Dermis microvascular lymphatic vessel endothelial cell (primary cell): ENCODE data around the gene FGGY. TPM values are rescaled to one million over a fixed set of nuclear protein-coding genes. Genes with fewer than 3 reads are reported as not detected.

Experiments
- DNase-seq, 2 donors: peaks; one replicate each; pipeline versions ENCODE4 v3.0.0 to v3.0.0-alpha.2; 2010; ENCODE audit warnings: low read depth in 2 of 2
- total RNA-seq: library from RNA; depleted of rRNA; stranded (reverse); fragments of >200 nt; gene quantifications from 2 replicates; pipeline ENCODE4 v1.2.1, GENCODE V29; 2014

FGGY gene
- total RNA-seq, 1 donor from 2014 or later = 8.5 TPM

DNA sequence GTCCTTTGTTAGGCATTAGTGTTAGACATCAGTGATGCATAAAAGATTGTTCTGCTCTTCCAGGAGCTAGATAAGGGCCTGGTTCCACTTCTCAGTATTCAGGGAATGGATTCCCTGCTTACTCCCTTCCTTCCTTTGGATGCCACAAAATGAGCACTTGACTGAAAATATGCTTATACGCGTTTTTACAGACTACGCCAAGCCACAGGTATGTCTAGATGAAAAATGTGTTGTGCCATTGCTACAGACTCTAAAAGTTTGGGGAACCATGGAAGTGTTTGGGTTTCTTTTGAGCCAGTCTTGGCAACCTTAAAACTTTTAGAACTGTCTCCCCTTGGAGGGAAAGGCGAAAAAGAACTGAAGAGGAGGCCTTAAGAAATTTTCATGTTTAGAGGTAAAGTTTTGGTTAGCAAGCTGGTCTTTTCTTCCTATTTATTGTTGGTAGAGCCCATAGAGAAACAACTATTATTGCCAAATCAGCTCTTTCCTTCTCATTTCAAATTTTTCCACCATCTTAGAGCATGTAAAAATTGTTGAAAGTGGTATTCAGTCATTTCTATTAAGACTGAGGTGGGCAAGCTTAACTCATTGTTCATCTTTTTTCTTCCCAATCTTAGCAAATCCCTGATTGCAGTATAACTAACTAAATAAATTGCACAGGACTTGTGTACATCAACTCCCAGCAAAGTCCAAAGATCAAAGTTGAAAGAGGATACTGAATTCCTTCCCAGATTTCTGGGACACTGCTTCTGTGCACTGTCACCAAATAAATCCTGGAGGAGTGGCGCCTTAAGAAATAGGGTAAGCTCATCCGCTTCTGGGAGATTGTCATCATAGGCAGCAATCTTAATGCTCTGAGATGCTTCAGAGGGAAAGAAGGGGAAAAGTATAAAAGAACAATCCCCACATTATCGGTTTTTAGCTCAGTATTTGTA, 18.9 kb downstream of the FGGY start:
- DNase-seq = no peak

DNA sequence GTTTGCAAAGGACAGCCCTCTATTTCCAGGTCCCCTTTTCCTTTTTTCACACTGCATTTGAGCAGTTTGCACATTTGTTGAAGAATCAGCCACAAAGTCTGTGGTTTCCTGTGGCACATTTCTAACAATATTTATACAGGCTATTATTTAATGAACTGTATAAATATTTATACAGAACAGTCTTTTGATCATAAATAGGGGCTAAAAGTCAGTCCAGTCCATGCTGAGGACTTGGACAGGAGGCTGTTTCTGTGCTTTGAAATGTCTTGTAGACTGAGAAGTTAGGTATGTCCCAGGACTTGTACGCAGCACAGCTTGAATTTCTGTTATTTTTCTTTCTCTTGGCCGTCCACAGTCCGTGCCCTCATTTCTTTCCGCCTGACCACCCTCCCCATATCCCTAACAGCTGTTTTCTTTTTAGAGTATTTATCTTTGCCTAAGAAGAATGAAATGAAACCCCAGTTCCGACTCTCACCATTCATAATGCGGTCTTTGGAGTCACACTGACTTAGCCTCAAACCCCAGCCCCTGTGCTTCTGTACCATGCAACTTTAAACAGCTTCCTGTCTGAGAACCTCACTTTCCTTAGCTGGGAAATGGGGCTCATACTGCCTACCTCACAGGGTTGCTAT, 19.7 kb downstream of the FGGY start:
- peak in 1 of 2 donors; percentile 76 for DNase-seq

DNA sequence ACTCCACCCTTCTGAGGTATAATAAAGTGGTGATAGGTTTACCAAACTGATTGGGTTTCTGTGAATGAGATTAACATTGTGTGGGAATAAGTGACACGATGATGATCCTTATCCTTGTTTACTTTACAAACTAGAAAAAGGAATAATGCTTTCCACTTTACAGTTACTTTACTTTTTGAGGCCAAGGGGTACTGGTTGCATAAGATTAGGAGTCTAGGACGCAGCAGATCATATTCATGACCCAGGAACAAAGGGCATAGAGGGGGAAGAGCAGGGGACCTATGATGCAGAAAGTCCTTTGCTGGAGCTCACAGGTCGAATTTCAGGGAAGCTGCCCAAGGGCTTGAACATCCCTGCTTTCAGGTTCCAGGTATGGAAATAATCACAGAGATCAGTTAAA, 20.4 kb downstream of the FGGY start:
- no peak for DNase-seq

DNA sequence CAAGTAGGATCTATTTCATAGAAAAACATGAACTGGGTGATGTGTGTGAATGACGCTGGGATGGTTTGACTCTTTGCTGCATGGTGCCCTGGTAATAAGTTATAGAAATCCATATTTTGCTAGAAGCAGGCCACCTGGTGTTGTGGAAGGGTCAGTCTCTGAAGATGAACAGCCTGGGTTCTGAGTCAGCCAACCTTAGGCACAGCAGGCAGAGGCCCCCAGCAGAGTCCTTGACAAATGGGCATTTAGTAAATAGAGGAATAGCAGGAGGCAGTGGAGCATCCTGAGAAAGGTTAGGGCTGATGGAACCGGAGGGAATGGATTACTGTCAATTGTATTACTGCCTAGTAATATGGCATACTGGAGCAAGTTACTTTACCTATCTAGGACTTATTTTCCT, 20.9 kb downstream of the FGGY start:
- no peak for DNase-seq

DNA sequence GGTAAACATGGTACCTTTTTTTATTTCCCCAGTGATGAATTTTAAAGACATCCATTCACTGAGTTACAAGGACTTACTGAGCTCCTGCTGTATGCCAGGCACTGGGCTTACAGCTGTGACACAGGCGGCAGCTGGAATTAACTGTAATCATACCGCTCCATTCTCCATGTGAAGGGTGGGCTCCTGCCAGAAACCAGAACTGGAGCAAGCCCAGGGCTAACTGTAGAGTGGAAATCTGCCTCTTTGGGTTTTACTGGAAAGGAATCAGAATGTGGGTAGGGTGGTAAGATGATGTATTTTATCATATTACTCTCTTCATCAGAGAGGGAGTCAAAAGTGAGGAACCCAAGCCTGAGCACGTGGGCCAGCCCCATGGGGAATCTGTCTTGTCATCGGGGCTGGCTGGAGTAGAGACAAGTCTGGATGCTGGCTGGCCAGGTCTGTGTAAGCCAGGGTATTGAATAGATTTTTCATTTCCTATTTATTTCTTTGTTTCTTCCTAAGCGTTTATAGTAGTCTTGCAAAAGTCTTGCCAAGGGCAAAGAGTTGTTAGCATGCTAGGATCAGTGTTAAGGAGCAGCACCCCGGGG, 21.5 kb downstream of the FGGY start:
- no peak for DNase-seq

DNA sequence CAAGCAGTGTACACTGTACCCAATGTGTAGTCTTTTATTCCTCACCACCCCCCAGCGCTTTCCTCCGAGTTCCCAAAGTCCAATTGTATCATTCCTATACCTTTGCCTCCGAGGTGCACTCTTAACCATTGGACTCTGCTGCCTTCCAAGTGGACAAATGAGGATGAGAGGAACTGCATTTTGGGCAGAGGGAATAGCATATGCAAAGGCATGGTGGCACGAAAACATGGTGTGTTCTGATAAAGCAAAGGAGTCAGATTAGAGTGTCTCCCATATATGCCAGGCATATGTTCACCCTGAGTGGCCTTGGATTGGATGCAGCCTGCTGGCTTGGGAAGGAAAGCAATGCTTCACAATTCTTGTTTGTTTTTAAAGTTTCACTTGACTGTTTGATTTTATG, 25.5 kb downstream of the FGGY start:
- no peak for DNase-seq

DNA sequence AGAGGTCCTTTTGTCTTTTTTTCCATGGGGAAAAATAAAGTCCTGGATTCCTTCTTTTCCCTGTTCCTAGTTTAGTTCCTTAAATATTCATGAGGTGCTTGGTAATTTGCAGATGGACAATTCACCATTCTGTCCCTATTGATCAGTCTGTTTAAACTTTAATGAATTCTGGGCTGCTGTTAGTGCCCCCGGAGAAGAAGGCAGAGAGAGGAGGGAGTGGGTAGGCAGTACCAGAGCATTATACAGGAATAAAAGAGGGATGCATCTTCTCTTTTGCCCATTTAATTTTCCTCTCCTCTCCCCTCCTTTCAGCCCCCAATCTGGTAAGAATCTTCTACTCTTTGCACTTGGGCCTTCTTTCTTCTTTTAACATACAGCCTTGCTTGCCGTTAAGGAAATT, 25.9 kb downstream of the FGGY start:
- no peak for DNase-seq

DNA sequence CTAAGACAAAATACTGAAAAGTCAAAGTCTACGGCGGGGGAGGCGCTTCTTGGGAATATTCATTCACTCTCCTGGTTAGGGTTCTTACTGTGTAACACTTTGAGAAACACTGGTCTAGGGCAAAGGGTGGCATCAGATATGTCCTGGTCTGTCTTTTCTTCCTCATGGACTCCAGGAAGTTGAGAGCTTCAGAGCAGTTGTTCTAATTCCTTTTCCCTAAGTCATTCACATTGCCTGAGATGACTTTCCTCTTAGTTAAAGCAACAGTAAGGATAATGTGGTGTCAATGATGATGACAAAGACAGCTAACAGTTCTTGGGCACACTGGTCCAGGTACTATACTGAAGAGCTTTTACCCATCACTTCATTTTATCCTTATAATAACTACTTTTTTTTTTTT, 27.0 kb downstream of the FGGY start:
- no peak for DNase-seq

DNA sequence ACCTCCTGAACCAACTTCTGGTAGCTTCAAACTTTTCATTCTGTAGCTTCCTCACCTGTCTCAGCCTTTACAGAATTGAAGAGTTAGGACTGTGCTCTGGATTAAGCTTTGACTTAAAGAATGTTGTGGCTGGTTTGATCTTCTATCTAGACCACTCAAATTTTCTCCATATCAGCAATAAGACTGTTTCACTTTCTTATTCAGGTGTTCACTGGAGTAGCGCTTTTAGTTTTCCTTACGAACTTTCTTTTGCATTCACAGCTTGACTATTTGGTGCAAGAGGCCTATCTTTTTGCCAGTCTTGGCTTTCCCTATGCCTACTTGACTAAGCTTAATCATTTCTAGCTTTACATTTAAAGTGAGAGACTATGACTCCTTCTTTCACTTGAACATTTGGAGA, 31.5 kb downstream of the FGGY start:
- no peak for DNase-seq

DNA sequence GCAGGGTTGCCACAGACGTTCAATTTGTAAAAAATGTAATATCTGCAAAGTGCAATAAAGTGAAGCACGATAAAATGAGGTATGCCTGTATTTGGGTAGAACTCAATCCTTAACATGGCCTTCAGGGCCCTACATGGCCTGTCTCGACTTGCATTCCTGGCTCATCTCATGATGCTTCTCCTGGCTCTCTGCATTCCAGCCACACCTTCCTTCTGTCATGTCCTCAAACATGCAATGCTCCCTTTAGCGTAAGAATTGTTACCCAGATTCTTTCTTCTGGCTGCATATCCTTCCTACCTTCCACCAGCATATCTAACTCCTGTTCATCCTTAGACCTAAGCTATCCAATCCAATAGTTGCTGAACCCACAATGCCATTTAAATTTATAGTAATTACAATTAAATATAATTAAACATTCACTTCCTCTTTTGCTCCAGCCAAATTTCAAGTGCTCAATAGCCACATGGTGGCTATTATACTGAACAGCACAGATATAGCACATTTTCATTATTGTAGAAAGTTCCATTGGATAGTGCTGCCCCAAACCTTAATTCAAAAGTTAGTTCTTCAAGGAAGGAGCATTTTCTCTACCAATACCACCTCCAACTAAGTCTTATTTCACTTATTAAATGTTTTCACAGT, 32.6 kb downstream of the FGGY start:
- DNase-seq = no peak

DNA sequence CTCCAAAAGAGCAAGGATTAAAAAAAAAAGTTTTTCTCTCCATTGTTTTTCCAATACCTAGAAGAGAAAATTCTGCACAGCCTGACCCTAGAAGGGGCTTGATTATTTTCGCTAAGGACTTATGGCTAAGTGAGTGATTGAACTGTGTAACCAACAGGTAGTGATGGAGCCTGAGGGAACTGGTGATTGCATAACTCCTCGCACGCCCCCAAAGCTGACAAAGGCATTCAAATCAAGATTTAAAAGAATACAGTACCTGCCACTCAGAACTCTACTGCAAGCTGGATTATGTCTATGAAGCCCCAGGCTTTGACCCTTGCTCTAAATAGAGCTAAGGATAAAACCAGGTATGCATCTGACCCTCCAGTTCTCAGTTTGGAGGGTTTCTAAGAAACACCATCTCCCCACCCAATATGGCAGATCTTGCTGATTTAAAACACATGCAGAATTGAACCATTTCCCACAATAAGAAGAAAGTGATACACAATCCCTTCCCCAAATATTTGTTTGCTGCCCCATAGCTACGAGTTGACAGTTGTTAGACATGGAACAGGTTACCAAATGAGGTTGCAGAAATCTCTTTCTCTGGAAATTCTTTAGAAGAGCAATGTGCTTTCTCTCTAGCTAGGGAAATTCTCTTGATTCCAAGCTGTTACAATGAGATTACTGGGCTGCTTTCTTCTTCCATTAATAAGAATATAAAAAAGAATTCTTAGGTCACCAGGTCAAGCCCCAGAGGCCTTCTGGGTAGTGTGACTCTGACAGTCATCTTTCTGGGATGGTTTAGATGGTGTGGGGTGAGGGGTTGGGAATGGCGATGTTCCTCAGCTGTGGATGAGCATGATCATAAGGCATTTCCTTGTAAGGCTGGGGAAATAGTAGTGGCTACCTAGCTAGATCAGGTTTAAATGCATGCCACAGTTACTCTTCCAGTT, 35.1 kb downstream of the FGGY start:
- no peak for DNase-seq

DNA sequence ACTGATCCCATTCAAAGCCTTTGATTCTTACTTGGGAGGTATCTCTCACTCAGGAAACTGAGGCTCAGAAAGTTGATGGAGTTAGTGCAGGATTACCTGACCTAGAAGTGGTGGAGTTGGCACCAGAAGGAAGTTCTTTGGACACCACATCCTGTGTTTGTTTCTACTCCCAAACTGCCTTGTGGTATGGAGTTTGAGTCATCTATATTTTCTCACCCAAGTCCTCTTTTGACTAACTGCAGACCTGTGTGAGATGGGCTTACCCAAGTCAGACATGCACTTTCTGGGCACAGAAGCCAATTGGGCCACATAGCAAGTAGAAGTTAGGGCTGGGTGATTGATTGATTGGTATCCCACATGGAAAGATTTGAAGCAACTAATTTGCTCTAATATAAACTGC, 36.1 kb downstream of the FGGY start:
- DNase-seq = peak in 1 of 2 donors; percentile 76

DNA sequence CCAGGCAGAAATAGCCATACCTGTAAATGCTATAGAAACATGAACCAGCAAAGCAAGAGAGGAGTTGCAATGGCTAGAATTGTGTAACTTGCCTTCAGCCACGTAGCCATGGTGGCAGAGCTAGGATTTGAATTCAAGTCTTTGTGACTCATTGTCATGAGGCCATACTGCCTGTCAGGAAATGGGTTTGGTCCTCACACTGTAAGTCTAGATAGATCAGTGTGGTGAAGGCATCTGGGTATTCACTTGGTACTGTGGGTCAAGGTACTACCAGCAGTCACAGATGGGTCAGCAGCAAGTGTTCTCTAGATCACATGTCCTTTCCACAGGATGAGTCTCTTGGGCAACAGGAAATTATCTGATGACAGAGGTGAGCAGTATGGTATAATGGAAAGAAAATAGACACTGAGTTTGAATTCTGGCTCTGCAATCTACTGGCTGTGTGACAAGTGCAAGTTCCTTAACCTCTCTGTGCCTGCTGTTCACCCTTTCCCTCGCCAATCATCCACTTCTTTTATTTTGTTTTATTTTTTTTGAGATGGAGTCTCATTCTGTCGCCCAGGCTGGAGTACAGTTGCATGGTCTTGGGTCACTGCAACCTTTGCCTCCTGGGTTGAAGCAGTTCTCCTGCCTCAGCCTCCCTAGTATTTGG, 36.9 kb downstream of the FGGY start:
- DNase-seq = peak; percentile 21 to 48

DNA sequence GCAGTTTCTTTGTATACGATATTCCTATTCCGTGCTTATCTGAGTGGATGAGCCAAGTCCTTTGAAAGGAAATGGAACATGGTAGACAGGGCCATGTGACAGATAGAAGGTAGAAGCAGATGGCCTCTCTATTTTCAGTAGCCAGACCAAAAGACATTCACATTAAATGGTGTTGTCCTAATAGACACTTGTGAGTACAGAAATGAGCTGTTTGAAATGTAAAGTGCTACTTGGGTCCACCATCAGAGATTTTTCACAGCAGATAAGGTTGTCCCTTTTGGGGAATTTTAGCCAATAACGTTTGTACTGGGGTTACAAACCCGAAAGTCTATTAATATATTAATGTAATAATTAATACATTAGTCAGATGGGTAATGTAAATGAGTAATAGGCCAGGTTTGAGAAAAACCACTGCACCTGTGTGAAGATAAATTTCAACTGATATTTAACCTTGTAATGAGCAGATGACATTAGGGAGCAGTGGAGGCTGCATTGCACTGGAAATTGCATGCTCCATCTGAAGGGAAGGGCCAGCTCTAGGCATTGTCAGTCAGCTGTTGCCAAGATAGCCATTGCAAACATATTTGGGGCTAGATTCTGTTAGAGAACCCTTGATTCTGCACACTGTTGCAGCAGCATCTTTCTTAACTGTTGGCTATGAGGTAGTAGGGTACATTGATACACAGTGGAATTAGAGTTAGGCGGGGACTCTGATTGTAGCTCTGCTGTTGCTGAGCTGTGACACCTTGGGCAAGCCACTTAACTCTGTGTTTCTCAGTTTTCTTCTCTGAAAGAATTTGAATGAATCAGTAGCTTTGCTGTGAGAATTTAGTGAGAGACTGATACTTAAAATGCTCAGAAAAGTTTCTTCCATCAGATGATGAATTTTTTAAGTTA, 43.8 kb downstream of the FGGY start:
- no peak for DNase-seq

DNA sequence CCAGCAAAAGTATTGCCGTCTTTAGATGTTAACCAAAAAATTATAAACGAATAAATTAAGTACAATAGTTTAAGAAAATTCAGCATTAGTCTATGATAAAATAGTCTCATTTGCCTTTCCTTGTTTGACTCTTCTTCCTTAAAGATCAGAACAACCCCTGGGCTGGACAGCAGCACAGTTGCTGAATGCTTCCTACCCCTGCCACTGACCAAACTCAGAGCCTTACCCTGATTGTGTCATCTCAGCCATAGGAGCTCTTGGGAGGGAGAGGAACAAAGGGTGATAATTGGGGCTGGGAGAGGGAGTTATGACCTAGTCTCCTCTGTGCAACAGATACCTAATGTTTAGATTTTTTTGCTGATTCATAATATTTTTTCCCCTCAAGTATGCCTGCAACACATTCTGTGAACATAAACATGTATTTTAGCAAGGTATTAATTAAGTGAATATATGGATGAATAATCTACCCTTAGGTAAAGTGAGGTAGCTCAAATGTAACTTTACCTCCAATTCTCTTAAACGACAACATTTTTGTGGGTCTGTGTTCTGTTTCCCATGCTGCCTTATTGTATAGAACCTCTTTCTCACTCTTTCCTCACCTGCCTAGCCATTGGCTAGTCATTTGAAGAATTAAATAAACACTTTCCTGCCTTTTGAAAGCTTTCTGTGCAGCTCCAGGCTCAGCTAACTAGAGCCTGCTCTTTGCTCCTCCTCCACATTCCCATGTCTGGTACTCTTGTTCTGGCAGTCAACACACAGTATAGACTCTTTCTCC, 46.1 kb downstream of the FGGY start:
- no peak for DNase-seq

DNA sequence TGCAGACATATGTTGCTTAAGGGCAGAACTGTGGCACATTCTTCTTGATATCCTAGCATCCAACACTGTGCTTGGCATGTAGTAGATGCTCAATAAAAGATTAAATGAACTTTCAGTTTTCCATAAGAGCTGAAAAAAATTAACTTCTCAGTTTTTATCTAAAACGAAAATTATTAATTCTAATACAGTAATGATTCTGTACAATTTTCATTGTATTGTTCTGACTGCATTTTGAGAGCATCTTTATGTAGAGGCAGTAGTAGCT, 46.6 kb downstream of the FGGY start:
- DNase-seq = no peak

DNA sequence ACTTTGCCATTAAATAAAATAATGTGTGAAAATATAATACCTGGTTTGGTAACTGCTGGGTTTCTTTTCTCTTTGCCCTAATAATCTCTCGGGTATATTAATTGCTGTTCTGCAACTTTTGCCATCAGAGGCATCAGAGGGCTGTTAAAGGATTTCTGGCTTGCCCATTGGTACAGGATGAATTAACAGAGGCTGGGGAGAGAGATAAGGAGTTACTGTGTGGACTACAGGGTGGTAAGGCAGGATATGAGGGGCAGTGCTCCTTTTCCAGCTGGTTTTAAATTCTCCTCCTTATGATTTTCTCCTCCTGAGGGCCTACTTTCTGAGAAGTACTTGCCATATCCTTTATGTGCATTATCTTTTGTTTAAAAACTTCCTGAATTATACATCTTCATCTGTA, 48.3 kb downstream of the FGGY start:
- no peak for DNase-seq

DNA sequence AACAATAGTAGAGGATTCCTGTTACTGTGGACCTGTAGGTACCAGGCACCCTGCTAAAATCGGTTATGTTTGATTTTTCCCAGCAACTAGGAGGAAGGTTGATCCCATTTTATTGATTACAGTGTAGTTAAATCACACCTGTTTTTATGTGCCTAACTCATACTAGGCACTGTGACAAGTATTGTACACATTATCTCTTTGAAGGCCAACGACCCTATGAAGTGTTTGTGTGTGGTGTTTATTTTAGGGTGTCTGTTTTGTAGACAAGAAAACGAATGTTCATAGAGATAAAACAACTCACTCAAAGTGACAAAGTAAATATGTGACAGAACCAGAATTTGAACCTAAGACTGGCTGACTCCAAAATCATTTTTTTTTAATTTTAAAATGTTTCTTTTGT, 49.5 kb downstream of the FGGY start:
- DNase-seq = no peak

DNA sequence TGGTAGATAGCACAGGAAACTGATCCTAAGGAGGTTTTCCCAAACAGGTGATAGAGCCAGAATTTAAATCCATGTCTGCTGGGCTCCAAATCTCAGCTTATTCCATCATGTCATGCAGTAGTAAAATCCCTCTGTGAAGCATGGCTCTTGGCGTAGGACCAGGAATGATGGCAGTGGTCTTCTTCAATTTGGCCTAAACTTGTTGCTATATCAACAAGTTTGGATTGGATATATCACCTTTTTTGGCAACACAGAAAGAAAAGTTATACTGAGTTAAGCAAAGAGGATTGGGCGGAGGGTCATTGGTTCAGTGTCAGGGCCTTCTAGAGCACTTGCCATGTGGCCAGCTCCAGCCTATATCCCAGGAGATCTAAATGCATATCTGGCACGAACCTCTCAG, 52.2 kb downstream of the FGGY start:
- no peak for DNase-seq
